Measurements from ENCODE around the gene PTPRN2. TPM values are rescaled to one million over a fixed set of nuclear protein-coding genes. Genes with fewer than 3 reads are reported as not detected.

PTPRN2 gene
- total RNA-seq, 2 experiments from 2014 or later = 0.70 TPM; not detected in 1

GRCh38 chr7:157863906-157864810, 723.5 kb downstream of the PTPRN2 start:
- intact Hi-C loops (cut with micrococcal nuclease; ENCODE audit: unreplicated experiment) = no loop called here
- H3K79me2 ChIP-seq (ENCODE audit: insufficient read depth, low read depth, low read length) = no peaks in the 10 kb centered on the region
- H4K20me1 ChIP-seq (ENCODE audit: insufficient read depth, low read length) = no peaks in the 10 kb centered on the region
- TF ChIP-seq CTCF (conservative IDR thresholded peaks at IDR 0.05; ENCODE audit: low read length) (no peak), EZH2phosphoT487 (IDR thresholded peaks at IDR 0.05; ENCODE audit: borderline replicate concordance, low read depth, low read length) (no peak)
- no peaks in the 10 kb centered on the region for H3K36me3 ChIP-seq (ENCODE audit: insufficient read depth, low read length)
- H3K4me3 ChIP-seq (ENCODE audit: low read depth, low read length, poor library complexity, severe bottlenecking) = no peak overlapping the region
- CTCF ChIA-PET (ENCODE audit: unreplicated experiment) = no interaction called here
- H3K4me1 ChIP-seq (ENCODE audit: insufficient read depth, low read length, poor library complexity, severe bottlenecking) = no peaks in the 10 kb centered on the region
- no peak overlapping the region for H3K4me2 ChIP-seq (ENCODE audit: low read length)
- no TSS peak for BruUV-seq (replicated peaks)
- no peak overlapping the region for H3K27ac ChIP-seq (ENCODE audit: low read depth, low read length, poor library complexity, severe bottlenecking)
- POLR2A ChIA-PET = interaction anchor here (0.6 kb wide), 1 partner anchor 16 kb away, joined by 3 read pairs; no protein-coding TSS in a partner anchor
- DNase-seq (ENCODE audit: low spot score) = no peak
- H3K9me3 ChIP-seq (ENCODE audit: low read length) = no peaks in the 10 kb centered on the region
- no peak overlapping the region for H2AFZ ChIP-seq (ENCODE audit: low read length)
- no peaks in the 10 kb centered on the region for H3K9me2 ChIP-seq (ENCODE audit: insufficient read depth, low read length)

DNA sequence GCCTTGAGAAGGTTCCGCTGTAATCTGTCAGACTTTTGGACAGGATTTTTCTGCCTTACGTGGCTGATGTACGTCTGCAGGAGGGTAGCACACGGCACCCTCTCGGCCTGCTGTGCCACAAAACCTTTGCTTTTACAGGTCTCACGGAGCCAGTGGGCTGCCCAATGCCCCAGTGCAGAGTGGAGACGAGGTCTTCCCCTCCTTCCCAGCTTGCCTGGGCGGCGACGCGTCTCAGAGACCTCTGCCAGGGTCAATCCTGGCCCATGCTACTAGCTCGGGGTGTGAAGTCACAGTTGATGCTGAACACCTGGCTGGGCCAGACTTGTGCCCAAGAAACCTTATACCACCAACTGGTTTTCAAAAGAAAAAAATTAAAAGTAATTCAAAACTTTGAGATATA, 724.4 kb downstream of the PTPRN2 start:
- CTCF ChIA-PET (ENCODE audit: unreplicated experiment) = no interaction called here
- H3K4me2 ChIP-seq (ENCODE audit: low read length) = no peak overlapping the region
- no peaks in the 10 kb centered on the region for H4K20me1 ChIP-seq (ENCODE audit: insufficient read depth, low read length)
- H3K9me3 ChIP-seq (ENCODE audit: low read length) = no peaks in the 10 kb centered on the region
- H3K4me1 ChIP-seq (ENCODE audit: insufficient read depth, low read length, poor library complexity, severe bottlenecking) = no peaks in the 10 kb centered on the region
- no peak overlapping the region for H3K4me3 ChIP-seq (ENCODE audit: low read depth, low read length, poor library complexity, severe bottlenecking)
- BruUV-seq (replicated peaks) = no TSS peak
- H3K9me2 ChIP-seq (ENCODE audit: insufficient read depth, low read length) = no peaks in the 10 kb centered on the region
- TF ChIP-seq EZH2phosphoT487 (IDR thresholded peaks at IDR 0.05; ENCODE audit: borderline replicate concordance, low read depth, low read length) = no peak
- no peak for TF ChIP-seq CTCF (conservative IDR thresholded peaks at IDR 0.05; ENCODE audit: low read length)
- H3K79me2 ChIP-seq (ENCODE audit: insufficient read depth, low read depth, low read length) = no peaks in the 10 kb centered on the region
- H2AFZ ChIP-seq (ENCODE audit: low read length) = no peak overlapping the region
- H3K27ac ChIP-seq (ENCODE audit: low read depth, low read length, poor library complexity, severe bottlenecking) = no peak overlapping the region
- no peak for DNase-seq (ENCODE audit: low spot score)
- intact Hi-C loops (cut with micrococcal nuclease; ENCODE audit: unreplicated experiment) = no loop called here
- H3K36me3 ChIP-seq (ENCODE audit: insufficient read depth, low read length) = no peaks in the 10 kb centered on the region
- POLR2A ChIA-PET = no interaction called here

GRCh38 chr7:157862731-157863130, 724.9 kb downstream of the PTPRN2 start:
- H3K4me2 ChIP-seq (ENCODE audit: low read length) = no peak overlapping the region
- no peaks in the 10 kb centered on the region for H3K9me3 ChIP-seq (ENCODE audit: low read length)
- BruUV-seq (replicated peaks) = no TSS peak
- no peaks in the 10 kb centered on the region for H3K36me3 ChIP-seq (ENCODE audit: insufficient read depth, low read length)
- no peak overlapping the region for H2AFZ ChIP-seq (ENCODE audit: low read length)
- H3K27ac ChIP-seq (ENCODE audit: low read depth, low read length, poor library complexity, severe bottlenecking) = no peak overlapping the region
- no peak for DNase-seq (ENCODE audit: low spot score)
- H3K4me3 ChIP-seq (ENCODE audit: low read depth, low read length, poor library complexity, severe bottlenecking) = no peak overlapping the region
- ChIA-PET POLR2A (no interaction called here), CTCF (ENCODE audit: unreplicated experiment) (no interaction called here)
- no peak for TF ChIP-seq CTCF (conservative IDR thresholded peaks at IDR 0.05; ENCODE audit: low read length)
- no peak for TF ChIP-seq EZH2phosphoT487 (IDR thresholded peaks at IDR 0.05; ENCODE audit: borderline replicate concordance, low read depth, low read length)
- intact Hi-C loops (cut with micrococcal nuclease; ENCODE audit: unreplicated experiment) = no loop called here
- H3K4me1 ChIP-seq (ENCODE audit: insufficient read depth, low read length, poor library complexity, severe bottlenecking) = no peaks in the 10 kb centered on the region
- H4K20me1 ChIP-seq (ENCODE audit: insufficient read depth, low read length) = no peaks in the 10 kb centered on the region
- H3K79me2 ChIP-seq (ENCODE audit: insufficient read depth, low read depth, low read length) = no peaks in the 10 kb centered on the region
- no peaks in the 10 kb centered on the region for H3K9me2 ChIP-seq (ENCODE audit: insufficient read depth, low read length)

All from OCI-LY7 (cell line).